Colonic mucosa (tissue), 4 donors: ENCODE measurements around the gene ARHGAP26. TPM values are rescaled to one million over a fixed set of nuclear protein-coding genes. Genes with fewer than 3 reads are reported as not detected.

Source experiments
- DNase-seq: peaks from one replicate; pipeline ENCODE4 v3.0.0-alpha.2; 2020
- H3K27ac ChIP-seq: fragments of 200-600 bp; one replicate; pipeline ENCODE4 v1.8.0; 2021
- H3K27me3 ChIP-seq: fragments of 200-600 bp; one replicate; pipeline ENCODE4 v1.8.0; 2021
- H3K36me3 ChIP-seq: fragments of 200-600 bp; one replicate; pipeline ENCODE4 v1.8.0; 2021
- H3K4me1 ChIP-seq: fragments of 200-600 bp; one replicate; pipeline ENCODE4 v1.8.0; 2021; ENCODE audit warnings: mild to moderate bottlenecking
- H3K4me3 ChIP-seq: fragments of 200-600 bp; one replicate; pipeline ENCODE4 v1.8.0; 2021
- H3K9ac ChIP-seq, 2 donors: one replicate each; pipeline ENCODE4 v1.7.0; 2013; ENCODE audit warnings: control low read depth in 2 of 2, low read depth in 2 of 2, low read length in 2 of 2
- H3K9me3 ChIP-seq: fragments of 200-600 bp; one replicate; pipeline ENCODE4 v1.8.0; 2021
- CTCF ChIP-seq: fragments of 200-600 bp; IDR thresholded peaks from one replicate; pipeline ENCODE4 v1.8.0; 2022; ENCODE audit warnings: antibody characterized with exemption, mild to moderate bottlenecking
- intact Hi-C: fragments of 100-400 bp; cut with DNase I; formaldehyde crosslinking; loops from one replicate; pipeline ENCODE4 v1.14.1; 2022
- total RNA-seq, 2 donors: library from RNA; stranded (reverse); fragmentation: NEBNext Ultra II Directional in 1 of 2; extraction: Animal tissue kit (Norgen Biotek cat#: 25700) in 1 of 2; gene quantifications; one replicate each; pipeline ENCODE4 v1.2.1, GENCODE V29; 2021
- donor health status: healthy.
- donor health status: DM: no; HTN: no; CAD: no.
- donor health status: DM: no; HTN: no; CAD: no.

The ARHGAP26 gene
- total RNA-seq, 2 donors from 2014 or later = 59.1 to 74.0 TPM

- Histone ChIP-seq H3K9ac (no peak overlapping the region), H3K27me3 (no peaks in the 10 kb centered on the region), H3K4me1 (peaks cover 9% of the 10 kb centered on the region)
Observed at GRCh38 chr5:143138839-143139238, 368.7 kb downstream of the ARHGAP26 start.

GRCh38 chr5:143139585-143139984 lies 369.4 kb downstream of the ARHGAP26 start:
- Histone ChIP-seq H3K4me1 (peaks cover 9% of the 10 kb centered on the region), H3K9ac (no peak overlapping the region), H3K36me3 (no peaks in the 10 kb centered on the region), H3K4me3 (no peak overlapping the region), H3K27ac (no peak overlapping the region), H3K27me3 (no peaks in the 10 kb centered on the region), H3K9me3 (no peaks in the 10 kb centered on the region)
- DNase-seq = no peak
- intact Hi-C loops = loop anchor here (10.0 kb wide), 1 partner anchor 95 kb away; no protein-coding TSS in a partner anchor
- no peak for TF ChIP-seq CTCF

More at GRCh38 chr5:143138839-143139238, 368.7 kb downstream of the ARHGAP26 start:
- DNase-seq = no peak
- Histone ChIP-seq H3K4me3 (no peak overlapping the region), H3K27ac (no peak overlapping the region), H3K9me3 (no peaks in the 10 kb centered on the region), H3K36me3 (no peaks in the 10 kb centered on the region)
- TF ChIP-seq CTCF = no peak
- intact Hi-C loops = loop anchor here (10.0 kb wide), 1 partner anchor 94 kb away; no protein-coding TSS in a partner anchor

GRCh38 chr5:143140492-143141203 lies 370.5 kb downstream of the ARHGAP26 start:
- no peak for TF ChIP-seq CTCF
- Histone ChIP-seq H3K4me1 (peaks cover 9% of the 10 kb centered on the region), H3K4me3 (no peak overlapping the region), H3K27me3 (no peaks in the 10 kb centered on the region), H3K27ac (no peak overlapping the region), H3K36me3 (no peaks in the 10 kb centered on the region), H3K9ac (no peak overlapping the region), H3K9me3 (no peaks in the 10 kb centered on the region)
- intact Hi-C loops = no loop called here
- DNase-seq = peak; percentile 68

GRCh38 chr5:143141652-143142051 lies 371.5 kb downstream of the ARHGAP26 start:
- Histone ChIP-seq H3K27me3 (no peaks in the 10 kb centered on the region), H3K9me3 (no peaks in the 10 kb centered on the region), H3K36me3 (no peaks in the 10 kb centered on the region), H3K9ac (no peak overlapping the region), H3K27ac (no peak overlapping the region), H3K4me1 (peaks cover 9% of the 10 kb centered on the region), H3K4me3 (no peak overlapping the region)
- TF ChIP-seq CTCF = no peak
- intact Hi-C loops = no loop called here
- DNase-seq = no peak

GRCh38 chr5:143142596-143143435 lies 372.6 kb downstream of the ARHGAP26 start:
- H3K9me3 ChIP-seq = no peaks in the 10 kb centered on the region
- TF ChIP-seq CTCF = no peak
- peaks cover 9% of the 10 kb centered on the region for H3K4me1 ChIP-seq
- H3K27ac ChIP-seq = no peak overlapping the region
- H3K36me3 ChIP-seq = no peaks in the 10 kb centered on the region
- no peak for DNase-seq
- H3K4me3 ChIP-seq = no peak overlapping the region
- intact Hi-C loops = no loop called here
- no peak overlapping the region for H3K9ac ChIP-seq
- no peaks in the 10 kb centered on the region for H3K27me3 ChIP-seq
